A549 treated with dexamethasone at 1 μM for 4 hours (cell line): ENCODE results near the gene RPS24. TPM values are rescaled to one million over a fixed set of nuclear protein-coding genes. Genes with fewer than 3 reads are reported as not detected.

Source experiments
- total RNA-seq: library from RNA; stranded (reverse); fragments of 200-300 nt; extraction: Qiagen RNA extraction; gene quantifications from 5 replicates; pipeline ENCODE4 v1.2.3, GENCODE V29; 2022

The RPS24 gene
- 2,878 to 4,495 TPM (median 3,147 TPM) in 5 replicates for total RNA-seq

DNA sequence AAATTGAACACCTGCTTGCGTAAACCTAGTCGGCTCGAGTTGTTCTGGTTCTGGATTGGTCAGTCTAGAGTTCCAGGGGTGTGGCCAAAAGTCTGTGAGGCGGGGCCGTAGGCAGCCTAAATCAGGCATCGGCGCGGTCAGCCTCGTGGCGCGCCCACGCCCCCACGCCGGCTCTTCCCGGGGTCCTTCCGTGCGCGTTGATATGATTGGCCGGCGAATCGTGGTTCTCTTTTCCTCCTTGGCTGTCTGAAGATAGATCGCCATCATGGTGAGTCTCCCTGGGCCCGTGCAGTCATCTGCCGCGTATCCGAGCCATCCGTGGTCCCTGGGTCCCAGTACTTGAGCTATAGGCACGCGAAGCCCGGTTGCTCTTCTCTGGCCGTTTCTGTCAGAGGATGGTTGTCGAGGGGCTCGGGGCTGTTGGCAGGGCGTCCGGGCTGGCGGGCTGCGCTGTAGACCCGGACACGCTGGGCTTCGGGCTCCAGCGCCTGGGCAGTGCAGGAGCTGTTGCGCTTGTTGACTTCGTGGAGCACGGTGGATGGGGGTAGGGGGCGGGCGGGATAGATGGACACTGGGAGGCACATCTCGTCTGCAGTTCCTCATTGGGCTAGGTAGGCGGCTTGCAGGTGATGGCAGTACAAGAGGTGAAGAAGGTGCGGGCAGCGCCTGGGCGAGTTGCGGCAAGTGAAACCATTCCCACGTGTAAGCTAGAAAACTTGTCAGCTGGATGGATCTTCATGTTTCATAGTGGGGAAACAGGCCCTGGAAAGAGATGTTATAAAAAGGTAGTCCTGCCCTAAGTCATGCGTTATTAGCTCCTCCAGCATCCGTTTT lies at the start of gene RPS24:
RPS24 (plus strand) TSS at position 227 of the 834 bp plus-strand sequence; CDS start at position 266, 39 bp downstream.

DNA sequence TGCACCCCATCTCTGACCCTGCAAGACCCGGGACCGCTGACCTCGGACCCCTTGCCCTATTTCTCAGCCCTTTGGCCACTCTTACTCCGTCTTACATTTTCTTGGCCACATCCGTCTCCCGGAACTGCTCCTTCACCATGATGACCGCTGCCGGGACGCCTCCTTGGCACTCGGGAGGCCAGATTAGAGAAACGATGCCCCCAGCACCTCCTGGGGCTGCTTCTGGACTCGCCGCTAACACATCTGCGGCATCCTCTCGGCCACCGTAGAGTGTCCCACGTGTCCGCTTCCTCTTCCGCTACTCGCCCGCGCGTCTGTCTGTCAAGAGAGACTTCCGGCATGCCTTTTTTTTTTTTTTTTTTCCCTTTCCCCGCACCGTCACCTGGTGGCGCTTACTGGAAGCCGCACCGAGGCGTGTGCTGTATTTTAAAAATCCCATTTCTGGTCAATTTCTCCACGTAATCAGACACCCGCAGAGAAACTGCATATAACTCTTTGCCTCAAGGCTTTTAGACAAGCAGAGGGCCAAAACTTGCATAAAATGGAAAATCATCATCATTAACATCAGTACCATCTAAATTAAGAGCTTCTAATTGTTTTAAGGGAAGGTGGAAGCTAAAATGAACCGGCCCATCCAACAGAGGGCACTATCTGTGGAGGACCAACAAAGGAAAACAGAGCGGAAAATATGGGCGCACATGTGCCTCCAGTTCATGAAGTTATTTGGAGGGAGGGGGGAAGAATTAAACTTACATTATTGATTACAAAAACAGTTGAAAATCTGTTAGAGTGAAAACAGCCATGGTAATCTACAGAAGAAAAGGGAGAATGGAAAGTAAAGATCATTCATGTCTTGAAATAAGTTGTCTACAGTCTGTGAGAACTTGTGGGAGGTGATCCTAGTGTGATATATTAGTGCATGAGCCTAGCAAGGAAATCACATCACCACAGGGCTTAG lies 4.1 kb upstream of the RPS24 start, which contains the start of gene POLR3A:
POLR3A (minus strand) TSS at position 247 of the 958 bp plus-strand sequence; CDS start at position 139, 108 bp downstream.

Other genes starting within 250 kb of the RPS24 start
- gene DLG5, start 107.1 kb upstream of the RPS24 start, total RNA-seq = 30.5 to 46.8 TPM (median 43.4 TPM) in 5 replicates
- 10.8 to 15.5 TPM (median 14.4 TPM) in 5 replicates for gene POLR3A, start 4.3 kb upstream of the RPS24 start, total RNA-seq